Neural cell (in vitro differentiated cells): ENCODE data around the gene AQP12A.

ENCODE experiments used
- CTCF ChIP-seq: fragments of 450-650 bp; IDR thresholded peaks from 2 replicates; pipeline ENCODE4 v1.5.1; 2014; ENCODE audit warnings: antibody characterized with exemption, mild to moderate bottlenecking, moderate library complexity; ENCODE audit not compliant: poor library complexity, severe bottlenecking
- EP300 ChIP-seq: fragments of 450-650 bp; conservative IDR thresholded peaks from 2 replicates; pipeline ENCODE4 v1.6.1; 2014; ENCODE audit warnings: antibody characterized with exemption, mild to moderate bottlenecking, moderate library complexity; ENCODE audit not compliant: poor library complexity, severe bottlenecking
- EZH2 ChIP-seq: fragments of 200-600, 300-800 bp; shearing (Covaris generic), sonication (generic); IDR thresholded peaks from 2 replicates; pipeline ENCODE4 v1.6.1; 2014; ENCODE audit warnings: antibody characterized with exemption, low read length, borderline replicate concordance, mild to moderate bottlenecking; ENCODE audit not compliant: insufficient read depth, poor library complexity, severe bottlenecking
- MXI1 ChIP-seq: fragments of 450-650 bp; conservative IDR thresholded peaks from 2 replicates; pipeline ENCODE4 v1.6.1; 2014; ENCODE audit warnings: antibody characterized with exemption, mild to moderate bottlenecking; ENCODE audit not compliant: poor library complexity, severe bottlenecking
- POLR2AphosphoS5 ChIP-seq: IDR thresholded peaks from 2 replicates; pipeline ENCODE4 v1.6.1; 2012
- RAD21 ChIP-seq: fragments of 450-650 bp; conservative IDR thresholded peaks from 2 replicates; pipeline ENCODE4 v1.6.1; 2014; ENCODE audit warnings: antibody characterized with exemption, mild to moderate bottlenecking, moderate library complexity
- REST ChIP-seq: IDR thresholded peaks from 2 replicates; pipeline ENCODE4 v1.6.1; 2012; ENCODE audit warnings: borderline replicate concordance
- SMC3 ChIP-seq: fragments of 450-650 bp; conservative IDR thresholded peaks from 2 replicates; pipeline ENCODE4 v1.6.1; 2014; ENCODE audit warnings: antibody characterized with exemption, mild to moderate bottlenecking, moderate library complexity; ENCODE audit not compliant: poor library complexity
- TAF1 ChIP-seq: IDR thresholded peaks from 2 replicates; pipeline ENCODE4 v1.6.1; 2012; ENCODE audit warnings: low read depth

- TF ChIP-seq CTCF (no peak), POLR2AphosphoS5 (no peak), SMC3 (no peak), EZH2 (no peak), EP300 (no peak), TAF1 (no peak), MXI1 (no peak), REST (no peak), RAD21 (no peak)
Observed at GRCh38 chr2:240646176-240646899, 45.3 kb upstream of the AQP12A start.
